ENCODE results near the gene WASF2. TPM values are rescaled to one million over a fixed set of nuclear protein-coding genes. Genes with fewer than 3 reads are reported as not detected.

The WASF2 gene
- polyA plus RNA-seq, 1 donor from 2014 or later: 2.5 TPM

- no peak overlapping the region for H3K27ac ChIP-seq (ENCODE audit: low read length)
- H3K36me3 ChIP-seq (ENCODE audit: insufficient read depth, low read length): no peaks in the 10 kb centered on the region
- no peak overlapping the region for H3K9ac ChIP-seq (ENCODE audit: low read length)
- no peak overlapping the region for H2AFZ ChIP-seq (ENCODE audit: low read depth, low read length)
- no peaks in the 10 kb centered on the region for H4K20me1 ChIP-seq (ENCODE audit: insufficient read depth)
- H3K27me3 ChIP-seq (ENCODE audit: insufficient read depth, low read depth, low read length): no peaks in the 10 kb centered on the region
- TF ChIP-seq EZH2 (IDR thresholded peaks at IDR 0.05; ENCODE audit: borderline replicate concordance, insufficient read depth, low read length, poor library complexity, severe bottlenecking) (no peak), TAF1 (IDR thresholded peaks at IDR 0.05; ENCODE audit: low read depth) (no peak)
- H3K9me2 ChIP-seq (ENCODE audit: insufficient read depth, low read length): no peaks in the 10 kb centered on the region
- H3K4me2 ChIP-seq (ENCODE audit: low read length): no peak overlapping the region
- no peaks in the 10 kb centered on the region for H3K9me3 ChIP-seq (ENCODE audit: low read length)
- no peaks in the 10 kb centered on the region for H3F3A ChIP-seq (ENCODE audit: insufficient read depth, low read length, poor library complexity, severe bottlenecking)
- H3K4me3 ChIP-seq (ENCODE audit: low read length): no peak overlapping the region
- H3K79me2 ChIP-seq (replicated peaks; ENCODE audit: insufficient read depth, low read length): no peaks in the 10 kb centered on the region
These were observed 71.4 kb downstream of the WASF2 start for GRCh38 chr1:27418326-27419185.

GRCh38 chr1:27417713-27418112 is 72.3 kb downstream of the WASF2 start:
- Histone ChIP-seq H3K27me3 (ENCODE audit: insufficient read depth, low read depth, low read length) (no peaks in the 10 kb centered on the region), H3K79me2 (replicated peaks; ENCODE audit: insufficient read depth, low read length) (no peaks in the 10 kb centered on the region), H4K20me1 (ENCODE audit: insufficient read depth) (no peaks in the 10 kb centered on the region), H3K36me3 (ENCODE audit: insufficient read depth, low read length) (no peaks in the 10 kb centered on the region), H3K9ac (ENCODE audit: low read length) (no peak overlapping the region), H3K9me3 (ENCODE audit: low read length) (no peaks in the 10 kb centered on the region), H2AFZ (ENCODE audit: low read depth, low read length) (no peak overlapping the region), H3K4me2 (ENCODE audit: low read length) (no peak overlapping the region), H3K9me2 (ENCODE audit: insufficient read depth, low read length) (no peaks in the 10 kb centered on the region), H3K4me3 (ENCODE audit: low read length) (no peak overlapping the region), H3F3A (ENCODE audit: insufficient read depth, low read length, poor library complexity, severe bottlenecking) (no peaks in the 10 kb centered on the region), H3K27ac (ENCODE audit: low read length) (no peak overlapping the region)
- TF ChIP-seq RAD21 (conservative IDR thresholded peaks at IDR 0.05) (no peak), EP300 (conservative IDR thresholded peaks at IDR 0.05; ENCODE audit: poor library complexity, severe bottlenecking) (no peak), TAF1 (IDR thresholded peaks at IDR 0.05; ENCODE audit: low read depth) (no peak), MXI1 (conservative IDR thresholded peaks at IDR 0.05; ENCODE audit: poor library complexity, severe bottlenecking) (no peak), POLR2AphosphoS5 (IDR thresholded peaks at IDR 0.05) (no peak), SMC3 (conservative IDR thresholded peaks at IDR 0.05; ENCODE audit: poor library complexity) (no peak), EZH2 (IDR thresholded peaks at IDR 0.05; ENCODE audit: borderline replicate concordance, insufficient read depth, low read length, poor library complexity, severe bottlenecking) (no peak)
- TF ChIP-seq, protein P1, sequence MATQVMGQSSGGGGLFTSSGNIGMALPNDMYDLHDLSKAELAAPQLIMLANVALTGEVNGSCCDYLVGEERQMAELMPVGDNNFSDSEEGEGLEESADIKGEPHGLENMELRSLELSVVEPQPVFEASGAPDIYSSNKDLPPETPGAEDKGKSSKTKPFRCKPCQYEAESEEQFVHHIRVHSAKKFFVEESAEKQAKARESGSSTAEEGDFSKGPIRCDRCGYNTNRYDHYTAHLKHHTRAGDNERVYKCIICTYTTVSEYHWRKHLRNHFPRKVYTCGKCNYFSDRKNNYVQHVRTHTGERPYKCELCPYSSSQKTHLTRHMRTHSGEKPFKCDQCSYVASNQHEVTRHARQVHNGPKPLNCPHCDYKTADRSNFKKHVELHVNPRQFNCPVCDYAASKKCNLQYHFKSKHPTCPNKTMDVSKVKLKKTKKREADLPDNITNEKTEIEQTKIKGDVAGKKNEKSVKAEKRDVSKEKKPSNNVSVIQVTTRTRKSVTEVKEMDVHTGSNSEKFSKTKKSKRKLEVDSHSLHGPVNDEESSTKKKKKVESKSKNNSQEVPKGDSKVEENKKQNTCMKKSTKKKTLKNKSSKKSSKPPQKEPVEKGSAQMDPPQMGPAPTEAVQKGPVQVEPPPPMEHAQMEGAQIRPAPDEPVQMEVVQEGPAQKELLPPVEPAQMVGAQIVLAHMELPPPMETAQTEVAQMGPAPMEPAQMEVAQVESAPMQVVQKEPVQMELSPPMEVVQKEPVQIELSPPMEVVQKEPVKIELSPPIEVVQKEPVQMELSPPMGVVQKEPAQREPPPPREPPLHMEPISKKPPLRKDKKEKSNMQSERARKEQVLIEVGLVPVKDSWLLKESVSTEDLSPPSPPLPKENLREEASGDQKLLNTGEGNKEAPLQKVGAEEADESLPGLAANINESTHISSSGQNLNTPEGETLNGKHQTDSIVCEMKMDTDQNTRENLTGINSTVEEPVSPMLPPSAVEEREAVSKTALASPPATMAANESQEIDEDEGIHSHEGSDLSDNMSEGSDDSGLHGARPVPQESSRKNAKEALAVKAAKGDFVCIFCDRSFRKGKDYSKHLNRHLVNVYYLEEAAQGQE (IDR thresholded peaks at IDR 0.05; ENCODE audit: borderline replicate concordance): no peak
- TF ChIP-seq, protein P2, sequence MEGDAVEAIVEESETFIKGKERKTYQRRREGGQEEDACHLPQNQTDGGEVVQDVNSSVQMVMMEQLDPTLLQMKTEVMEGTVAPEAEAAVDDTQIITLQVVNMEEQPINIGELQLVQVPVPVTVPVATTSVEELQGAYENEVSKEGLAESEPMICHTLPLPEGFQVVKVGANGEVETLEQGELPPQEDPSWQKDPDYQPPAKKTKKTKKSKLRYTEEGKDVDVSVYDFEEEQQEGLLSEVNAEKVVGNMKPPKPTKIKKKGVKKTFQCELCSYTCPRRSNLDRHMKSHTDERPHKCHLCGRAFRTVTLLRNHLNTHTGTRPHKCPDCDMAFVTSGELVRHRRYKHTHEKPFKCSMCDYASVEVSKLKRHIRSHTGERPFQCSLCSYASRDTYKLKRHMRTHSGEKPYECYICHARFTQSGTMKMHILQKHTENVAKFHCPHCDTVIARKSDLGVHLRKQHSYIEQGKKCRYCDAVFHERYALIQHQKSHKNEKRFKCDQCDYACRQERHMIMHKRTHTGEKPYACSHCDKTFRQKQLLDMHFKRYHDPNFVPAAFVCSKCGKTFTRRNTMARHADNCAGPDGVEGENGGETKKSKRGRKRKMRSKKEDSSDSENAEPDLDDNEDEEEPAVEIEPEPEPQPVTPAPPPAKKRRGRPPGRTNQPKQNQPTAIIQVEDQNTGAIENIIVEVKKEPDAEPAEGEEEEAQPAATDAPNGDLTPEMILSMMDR (IDR thresholded peaks at IDR 0.05; ENCODE audit: poor library complexity, severe bottlenecking): no peak
